Coronary artery (tissue), 2 donors: ENCODE measurements around the gene DNAJC16.

Experiments
- DNase-seq: peaks from one replicate; pipeline ENCODE4 v3.0.0-alpha.2; 2017; ENCODE audit warnings: low spot score
- H3K27ac ChIP-seq, 2 donors: fragments of 200-600 bp; sonication (generic); one replicate each; pipeline ENCODE4 v1.5.1; 2016 to 2019
- H3K4me3 ChIP-seq: fragments of 200-600 bp; sonication (generic); 2 replicates; pipeline ENCODE4 v1.5.1; 2016; ENCODE audit warnings: mild to moderate bottlenecking, moderate library complexity
- TF ChIP-seq, protein P1 (sequence below): fragments of 200-600 bp; sonication (generic); IDR thresholded peaks from one replicate; pipeline ENCODE4 v1.5.1; 2019; ENCODE audit warnings: antibody characterized with exemption

DNAJC16 gene

GRCh38 chr1:15575549-15576150 lies 49.0 kb downstream of the DNAJC16 start:
- H3K4me3 ChIP-seq = no peak overlapping the region
- TF ChIP-seq, protein P1, sequence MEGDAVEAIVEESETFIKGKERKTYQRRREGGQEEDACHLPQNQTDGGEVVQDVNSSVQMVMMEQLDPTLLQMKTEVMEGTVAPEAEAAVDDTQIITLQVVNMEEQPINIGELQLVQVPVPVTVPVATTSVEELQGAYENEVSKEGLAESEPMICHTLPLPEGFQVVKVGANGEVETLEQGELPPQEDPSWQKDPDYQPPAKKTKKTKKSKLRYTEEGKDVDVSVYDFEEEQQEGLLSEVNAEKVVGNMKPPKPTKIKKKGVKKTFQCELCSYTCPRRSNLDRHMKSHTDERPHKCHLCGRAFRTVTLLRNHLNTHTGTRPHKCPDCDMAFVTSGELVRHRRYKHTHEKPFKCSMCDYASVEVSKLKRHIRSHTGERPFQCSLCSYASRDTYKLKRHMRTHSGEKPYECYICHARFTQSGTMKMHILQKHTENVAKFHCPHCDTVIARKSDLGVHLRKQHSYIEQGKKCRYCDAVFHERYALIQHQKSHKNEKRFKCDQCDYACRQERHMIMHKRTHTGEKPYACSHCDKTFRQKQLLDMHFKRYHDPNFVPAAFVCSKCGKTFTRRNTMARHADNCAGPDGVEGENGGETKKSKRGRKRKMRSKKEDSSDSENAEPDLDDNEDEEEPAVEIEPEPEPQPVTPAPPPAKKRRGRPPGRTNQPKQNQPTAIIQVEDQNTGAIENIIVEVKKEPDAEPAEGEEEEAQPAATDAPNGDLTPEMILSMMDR = no peak
- no peak for DNase-seq
- no peak overlapping the region for H3K27ac ChIP-seq

DNA sequence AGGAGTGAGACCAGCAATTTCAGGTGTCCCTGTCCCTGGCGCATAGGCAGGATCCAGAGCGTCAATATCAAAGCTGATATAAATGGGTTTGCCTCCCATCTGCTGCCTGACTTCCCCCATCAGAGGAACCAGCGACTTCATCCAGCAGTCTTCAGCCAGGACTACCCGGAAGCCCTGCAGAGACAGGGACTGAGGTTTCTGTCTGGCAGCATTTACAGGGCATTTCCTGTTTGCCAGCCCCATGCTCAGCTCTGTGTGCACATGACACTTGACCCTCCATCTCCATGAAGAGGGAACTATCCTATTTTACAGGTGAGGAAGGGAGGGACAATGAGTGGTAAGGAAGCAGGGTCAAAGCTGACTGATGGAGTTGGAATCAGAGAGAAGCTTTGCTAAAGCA lies 51.0 kb downstream of the DNAJC16 start:
- TF ChIP-seq, protein P1 = no peak
- no peak for DNase-seq
- H3K4me3 ChIP-seq = no peak overlapping the region
- H3K27ac ChIP-seq = no peak overlapping the region

DNA sequence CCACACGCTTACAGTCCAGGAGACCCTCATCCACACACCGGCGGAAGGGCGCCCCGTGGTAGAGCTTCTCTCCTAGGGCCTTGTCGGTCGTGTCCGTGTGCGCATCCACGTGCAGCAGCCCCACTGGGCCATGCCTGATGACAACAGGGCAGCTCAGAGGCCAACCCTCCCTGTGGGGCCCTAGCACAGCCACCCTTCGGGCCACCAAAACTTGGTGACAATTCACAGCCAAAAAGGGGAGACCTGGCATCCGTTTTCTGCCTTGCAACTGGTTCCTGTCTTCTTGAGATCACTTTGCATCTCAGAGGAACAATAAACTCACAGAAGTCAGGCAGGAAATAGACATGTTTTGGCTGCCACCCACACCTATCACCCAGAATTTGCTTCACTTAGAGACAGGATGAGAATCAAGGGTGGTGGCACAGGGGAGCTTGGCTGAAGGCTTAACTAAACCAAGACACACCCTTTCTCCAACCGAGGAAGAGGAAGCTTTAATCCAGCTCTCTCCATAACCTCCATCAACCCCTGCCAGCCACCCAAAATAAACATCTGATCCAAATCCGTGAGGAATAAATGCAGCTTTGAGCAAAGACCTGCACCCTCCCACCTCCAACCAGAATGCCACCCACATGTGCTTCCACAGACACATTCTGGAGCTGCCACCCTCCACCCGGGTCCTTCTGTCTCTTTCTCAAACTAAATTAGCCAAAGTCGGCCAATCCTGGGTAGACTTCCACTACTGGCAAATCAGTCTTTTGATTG lies 52.5 kb downstream of the DNAJC16 start:
- DNase-seq = no peak
- TF ChIP-seq, protein P1 = no peak
- no peak overlapping the region for H3K4me3 ChIP-seq
- no peak overlapping the region for H3K27ac ChIP-seq

GRCh38 chr1:15579683-15580047 lies 53.0 kb downstream of the DNAJC16 start:
- Histone ChIP-seq H3K4me3 (no peak overlapping the region), H3K27ac (no peak overlapping the region)
- TF ChIP-seq, protein P1 = no peak
- no peak for DNase-seq

DNA sequence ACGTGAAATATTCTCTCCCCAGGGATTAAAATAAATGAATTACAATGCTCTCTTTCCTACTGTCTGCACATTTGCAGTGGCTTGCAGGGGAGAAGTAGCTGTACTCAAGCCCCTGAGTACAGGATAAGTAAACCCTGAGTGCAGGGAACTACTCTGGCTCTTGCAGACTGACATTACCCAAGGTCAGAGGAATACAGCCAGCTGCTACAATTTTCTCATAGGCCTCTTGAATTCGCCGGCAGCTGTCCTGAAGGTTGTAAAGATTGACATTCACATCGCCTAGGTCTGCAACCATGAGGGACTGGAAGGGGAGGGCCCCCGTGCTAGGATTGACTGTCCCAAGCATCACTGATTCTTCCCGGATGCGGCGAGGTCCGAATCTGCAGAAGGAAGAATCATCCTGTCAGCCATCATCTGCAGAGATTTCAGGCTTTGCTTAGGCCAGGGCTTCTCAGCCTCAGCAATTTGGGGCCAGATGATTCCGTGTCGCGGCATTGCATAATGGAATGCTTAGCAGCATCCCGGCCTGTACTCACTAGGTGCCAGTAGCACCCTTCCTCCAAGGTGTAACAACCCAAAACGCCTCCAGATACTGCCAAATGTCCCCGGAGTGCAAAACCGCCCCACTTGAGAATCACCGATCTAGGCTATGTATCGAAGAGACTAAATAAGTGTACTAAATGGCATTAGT lies 56.5 kb downstream of the DNAJC16 start:
- TF ChIP-seq, protein P1 = no peak
- no peak for DNase-seq
- no peak overlapping the region for H3K27ac ChIP-seq
- no peak overlapping the region for H3K4me3 ChIP-seq

DNA sequence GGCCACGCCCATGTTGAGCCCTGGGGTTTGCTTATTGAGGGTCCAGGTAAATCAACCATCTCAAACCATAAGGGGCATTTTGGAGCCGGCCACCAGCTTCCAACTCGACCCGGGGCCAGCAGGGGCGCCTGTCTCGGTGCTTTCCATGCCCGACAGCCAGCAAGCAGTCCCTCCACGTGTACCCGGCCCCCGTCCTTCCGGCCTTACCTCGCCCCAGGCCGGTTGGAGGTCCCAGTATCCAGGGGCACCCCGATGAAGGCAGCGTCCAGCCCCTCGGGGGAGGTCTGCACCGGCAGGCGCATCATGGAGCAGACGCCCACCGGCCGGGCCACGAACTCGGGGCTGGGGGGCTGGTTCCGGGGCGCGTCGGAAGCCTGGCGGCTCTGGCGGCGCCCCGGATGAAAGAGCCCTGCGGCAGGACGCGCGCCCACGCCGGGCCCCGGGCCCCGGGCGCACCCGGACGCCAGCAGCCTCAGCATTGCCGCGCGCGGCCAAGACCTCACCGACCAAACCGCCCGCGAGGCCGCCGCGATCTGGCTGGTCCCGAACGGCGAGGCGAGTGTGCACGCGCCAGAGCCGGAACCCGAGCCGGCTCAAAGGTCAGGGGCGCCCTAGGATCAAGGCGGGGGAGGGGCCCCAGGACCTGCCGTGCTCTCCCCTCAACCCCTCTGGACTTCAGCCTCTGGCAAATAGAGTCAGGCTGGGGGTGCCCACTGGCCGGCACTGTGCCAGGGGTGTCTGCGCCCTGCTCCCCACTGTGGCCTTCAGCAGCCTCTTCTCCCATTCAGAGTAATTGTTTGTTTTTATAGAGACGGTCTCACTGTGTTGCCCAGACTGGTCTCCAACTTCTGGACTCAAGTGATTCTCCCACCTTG lies 58.1 kb downstream of the DNAJC16 start, which contains the start of gene AGMAT:
AGMAT (minus strand) TSS at position 563 of the 875 bp plus-strand sequence; CDS start at position 479, 84 bp downstream.
- Histone ChIP-seq H3K27ac (no peak within 1 kb of the TSS), H3K4me3 (peak within 1 kb of the TSS; percentile 70)
- no peak for DNase-seq
- TF ChIP-seq, protein P1 = no peak
